ENCODE data around the gene MYO15B. TPM values are rescaled to one million over a fixed set of nuclear protein-coding genes. Genes with fewer than 3 reads are reported as not detected.
A peak's percentile ranks its signal among the peaks of the same experiment; 100 is the strongest.

Gene MYO15B
- total and polyA plus RNA-seq, 2 of the 13 experiments (the other 11 are each of a cell fraction or from before 2014, with no cell fraction given): 2.8 to 8.1 TPM

- TF ChIP-seq, protein P1, sequence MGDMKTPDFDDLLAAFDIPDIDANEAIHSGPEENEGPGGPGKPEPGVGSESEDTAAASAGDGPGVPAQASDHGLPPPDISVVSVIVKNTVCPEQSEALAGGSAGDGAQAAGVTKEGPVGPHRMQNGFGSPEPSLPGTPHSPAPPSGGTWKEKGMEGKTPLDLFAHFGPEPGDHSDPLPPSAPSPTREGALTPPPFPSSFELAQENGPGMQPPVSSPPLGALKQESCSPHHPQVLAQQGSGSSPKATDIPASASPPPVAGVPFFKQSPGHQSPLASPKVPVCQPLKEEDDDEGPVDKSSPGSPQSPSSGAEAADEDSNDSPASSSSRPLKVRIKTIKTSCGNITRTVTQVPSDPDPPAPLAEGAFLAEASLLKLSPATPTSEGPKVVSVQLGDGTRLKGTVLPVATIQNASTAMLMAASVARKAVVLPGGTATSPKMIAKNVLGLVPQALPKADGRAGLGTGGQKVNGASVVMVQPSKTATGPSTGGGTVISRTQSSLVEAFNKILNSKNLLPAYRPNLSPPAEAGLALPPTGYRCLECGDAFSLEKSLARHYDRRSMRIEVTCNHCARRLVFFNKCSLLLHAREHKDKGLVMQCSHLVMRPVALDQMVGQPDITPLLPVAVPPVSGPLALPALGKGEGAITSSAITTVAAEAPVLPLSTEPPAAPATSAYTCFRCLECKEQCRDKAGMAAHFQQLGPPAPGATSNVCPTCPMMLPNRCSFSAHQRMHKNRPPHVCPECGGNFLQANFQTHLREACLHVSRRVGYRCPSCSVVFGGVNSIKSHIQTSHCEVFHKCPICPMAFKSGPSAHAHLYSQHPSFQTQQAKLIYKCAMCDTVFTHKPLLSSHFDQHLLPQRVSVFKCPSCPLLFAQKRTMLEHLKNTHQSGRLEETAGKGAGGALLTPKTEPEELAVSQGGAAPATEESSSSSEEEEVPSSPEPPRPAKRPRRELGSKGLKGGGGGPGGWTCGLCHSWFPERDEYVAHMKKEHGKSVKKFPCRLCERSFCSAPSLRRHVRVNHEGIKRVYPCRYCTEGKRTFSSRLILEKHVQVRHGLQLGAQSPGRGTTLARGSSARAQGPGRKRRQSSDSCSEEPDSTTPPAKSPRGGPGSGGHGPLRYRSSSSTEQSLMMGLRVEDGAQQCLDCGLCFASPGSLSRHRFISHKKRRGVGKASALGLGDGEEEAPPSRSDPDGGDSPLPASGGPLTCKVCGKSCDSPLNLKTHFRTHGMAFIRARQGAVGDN (CRISPR knock-in tag; IDR thresholded peaks at IDR 0.05): peak; percentile 89
- TF ChIP-seq SP5 (CRISPR knock-in tag; IDR thresholded peaks at IDR 0.05; ENCODE audit: borderline replicate concordance, low read depth) (peak; percentile 48; the same call in 1 of the 2 replicates), GRHL1 (CRISPR knock-in tag; conservative IDR thresholded peaks at IDR 0.05) (no peak), ZNF33A (CRISPR knock-in tag; IDR thresholded peaks at IDR 0.05; ENCODE audit: borderline replicate concordance) (no peak), ZNF225 (CRISPR knock-in tag; IDR thresholded peaks at IDR 0.05) (0 out of 2 replicates have a peak, but pooled peaks have one; percentile 32), FOSL2 (CRISPR knock-in tag; IDR thresholded peaks at IDR 0.05) (peak; percentile 52), ZNF678 (CRISPR knock-in tag; IDR thresholded peaks at IDR 0.05) (no peak), FIP1L1 (IDR thresholded peaks at IDR 0.05; ENCODE audit: borderline replicate concordance, insufficient read depth, low read depth, low read length) (no peak), MTF1 (CRISPR knock-in tag; IDR thresholded peaks at IDR 0.05) (no peak), NR2F6 (IDR thresholded peaks at IDR 0.05) (peak; percentile 33; the same call in 1 of the 2 replicates), NR2F6 (CRISPR knock-in tag; IDR thresholded peaks at IDR 0.05) (peak; percentile 59; the same call in 1 of the 2 replicates)
- TF ChIP-seq, protein P2, sequence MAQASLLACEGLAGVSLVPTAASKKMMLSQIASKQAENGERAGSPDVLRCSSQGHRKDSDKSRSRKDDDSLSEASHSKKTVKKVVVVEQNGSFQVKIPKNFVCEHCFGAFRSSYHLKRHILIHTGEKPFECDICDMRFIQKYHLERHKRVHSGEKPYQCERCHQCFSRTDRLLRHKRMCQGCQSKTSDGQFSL (CRISPR knock-in tag; IDR thresholded peaks at IDR 0.05): no peak
- TF ChIP-seq, protein P3, sequence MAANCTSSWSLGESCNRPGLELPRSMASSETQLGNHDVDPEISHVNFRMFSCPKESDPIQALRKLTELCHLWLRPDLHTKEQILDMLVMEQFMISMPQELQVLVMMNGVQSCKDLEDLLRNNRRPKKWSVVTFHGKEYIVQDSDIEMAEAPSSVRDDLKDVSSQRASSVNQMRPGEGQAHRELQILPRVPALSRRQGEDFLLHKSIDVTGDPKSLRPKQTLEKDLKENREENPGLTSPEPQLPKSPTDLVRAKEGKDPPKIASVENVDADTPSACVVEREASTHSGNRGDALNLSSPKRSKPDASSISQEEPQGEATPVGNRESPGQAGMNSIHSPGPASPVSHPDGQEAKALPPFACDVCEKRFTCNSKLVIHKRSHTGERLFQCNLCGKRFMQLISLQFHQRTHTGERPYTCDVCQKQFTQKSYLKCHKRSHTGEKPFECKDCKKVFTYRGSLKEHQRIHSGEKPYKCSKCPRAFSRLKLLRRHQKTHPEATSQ (CRISPR knock-in tag; IDR thresholded peaks at IDR 0.05; ENCODE audit: borderline replicate concordance): no peak
- TF ChIP-seq, protein P4, sequence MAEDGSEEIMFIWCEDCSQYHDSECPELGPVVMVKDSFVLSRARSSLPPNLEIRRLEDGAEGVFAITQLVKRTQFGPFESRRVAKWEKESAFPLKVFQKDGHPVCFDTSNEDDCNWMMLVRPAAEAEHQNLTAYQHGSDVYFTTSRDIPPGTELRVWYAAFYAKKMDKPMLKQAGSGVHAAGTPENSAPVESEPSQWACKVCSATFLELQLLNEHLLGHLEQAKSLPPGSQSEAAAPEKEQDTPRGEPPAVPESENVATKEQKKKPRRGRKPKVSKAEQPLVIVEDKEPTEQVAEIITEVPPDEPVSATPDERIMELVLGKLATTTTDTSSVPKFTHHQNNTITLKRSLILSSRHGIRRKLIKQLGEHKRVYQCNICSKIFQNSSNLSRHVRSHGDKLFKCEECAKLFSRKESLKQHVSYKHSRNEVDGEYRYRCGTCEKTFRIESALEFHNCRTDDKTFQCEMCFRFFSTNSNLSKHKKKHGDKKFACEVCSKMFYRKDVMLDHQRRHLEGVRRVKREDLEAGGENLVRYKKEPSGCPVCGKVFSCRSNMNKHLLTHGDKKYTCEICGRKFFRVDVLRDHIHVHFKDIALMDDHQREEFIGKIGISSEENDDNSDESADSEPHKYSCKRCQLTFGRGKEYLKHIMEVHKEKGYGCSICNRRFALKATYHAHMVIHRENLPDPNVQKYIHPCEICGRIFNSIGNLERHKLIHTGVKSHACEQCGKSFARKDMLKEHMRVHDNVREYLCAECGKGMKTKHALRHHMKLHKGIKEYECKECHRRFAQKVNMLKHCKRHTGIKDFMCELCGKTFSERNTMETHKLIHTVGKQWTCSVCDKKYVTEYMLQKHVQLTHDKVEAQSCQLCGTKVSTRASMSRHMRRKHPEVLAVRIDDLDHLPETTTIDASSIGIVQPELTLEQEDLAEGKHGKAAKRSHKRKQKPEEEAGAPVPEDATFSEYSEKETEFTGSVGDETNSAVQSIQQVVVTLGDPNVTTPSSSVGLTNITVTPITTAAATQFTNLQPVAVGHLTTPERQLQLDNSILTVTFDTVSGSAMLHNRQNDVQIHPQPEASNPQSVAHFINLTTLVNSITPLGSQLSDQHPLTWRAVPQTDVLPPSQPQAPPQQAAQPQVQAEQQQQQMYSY (CRISPR knock-in tag; IDR thresholded peaks at IDR 0.05): peak; percentile 53; the same call in 1 of the 2 replicates
- TF ChIP-seq, protein P5, sequence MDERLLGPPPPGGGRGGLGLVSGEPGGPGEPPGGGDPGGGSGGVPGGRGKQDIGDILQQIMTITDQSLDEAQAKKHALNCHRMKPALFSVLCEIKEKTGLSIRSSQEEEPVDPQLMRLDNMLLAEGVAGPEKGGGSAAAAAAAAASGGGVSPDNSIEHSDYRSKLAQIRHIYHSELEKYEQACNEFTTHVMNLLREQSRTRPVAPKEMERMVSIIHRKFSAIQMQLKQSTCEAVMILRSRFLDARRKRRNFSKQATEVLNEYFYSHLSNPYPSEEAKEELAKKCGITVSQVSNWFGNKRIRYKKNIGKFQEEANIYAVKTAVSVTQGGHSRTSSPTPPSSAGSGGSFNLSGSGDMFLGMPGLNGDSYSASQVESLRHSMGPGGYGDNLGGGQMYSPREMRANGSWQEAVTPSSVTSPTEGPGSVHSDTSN (CRISPR knock-in tag; IDR thresholded peaks at IDR 0.05): no peak
These were observed 34.9 kb upstream of the MYO15B start (continued) for GRCh38 chr17:75552425-75553294.

Measured in HepG2 (cell line).